GM12873 (cell line): ENCODE results near the gene DIP2B.

Source experiments
- CTCF ChIP-seq: IDR thresholded peaks from 2 replicates; pipeline ENCODE4 v1.5.1; 2012; ENCODE audit warnings: low read depth, mild to moderate bottlenecking, moderate library complexity, low read length, control low read depth; ENCODE audit not compliant: insufficient read depth; ENCODE audit errors: missing control alignments

DIP2B gene

GRCh38 chr12:50619610-50619958 is 114.8 kb downstream of the DIP2B start:
- no peak for TF ChIP-seq CTCF

GRCh38 chr12:50620109-50620977 is 115.6 kb downstream of the DIP2B start:
- no peak for TF ChIP-seq CTCF

GRCh38 chr12:50620978-50621360 is 116.2 kb downstream of the DIP2B start:
- TF ChIP-seq CTCF, result no peak

GRCh38 chr12:50621399-50622300 is 116.9 kb downstream of the DIP2B start:
- TF ChIP-seq CTCF, result no peak

- no peak for TF ChIP-seq CTCF
Measured at GRCh38 chr12:50625029-50625925, 120.5 kb downstream of the DIP2B start.

- no peak for TF ChIP-seq CTCF
Measured at GRCh38 chr12:50626026-50626425, 121.2 kb downstream of the DIP2B start.
